AG20443 (cell line): ENCODE data around the gene MLPH.
A peak's percentile ranks its signal among the peaks of the same experiment; 100 is the strongest.

Source experiments
- DNase-seq: peaks from one replicate; pipeline ENCODE4 v3.0.0; 2012; ENCODE audit warnings: low spot score, mixed read lengths

MLPH gene

DNA sequence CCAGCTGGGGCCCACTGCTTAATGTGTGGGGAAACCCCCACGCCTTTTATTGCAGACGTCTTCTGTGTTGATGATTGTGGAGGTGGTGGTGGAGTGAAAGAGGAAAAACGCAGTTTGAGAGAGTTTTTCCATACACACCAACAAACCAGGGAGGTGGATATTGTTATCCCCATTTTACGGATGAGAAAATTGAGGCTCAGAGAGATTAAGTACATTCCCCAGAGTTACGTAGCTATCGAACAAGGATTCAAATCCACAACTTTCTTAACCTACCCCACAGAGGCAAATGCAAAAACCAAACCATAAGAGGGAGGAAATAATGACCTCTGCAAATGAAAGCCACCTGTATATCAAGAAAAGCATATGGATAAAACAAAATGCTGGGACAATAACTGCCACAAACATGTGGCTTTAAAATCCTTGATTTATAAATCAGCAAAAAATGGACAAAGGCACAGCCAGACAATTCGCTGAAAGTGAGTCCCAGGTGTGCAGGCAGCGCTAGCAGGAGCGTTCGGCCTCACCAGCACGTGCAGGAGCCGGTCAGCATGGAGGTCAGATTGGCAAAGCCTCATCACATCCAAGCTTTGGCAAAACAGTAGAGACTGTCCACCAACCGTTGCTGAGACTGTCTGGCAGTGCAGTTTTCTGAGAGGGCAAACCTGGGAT lies 116.1 kb downstream of the MLPH start:
- no peak for DNase-seq

- peak; percentile 47 for DNase-seq
Measured at GRCh38 chr2:237603718-237604362, 116.8 kb downstream of the MLPH start.

DNA sequence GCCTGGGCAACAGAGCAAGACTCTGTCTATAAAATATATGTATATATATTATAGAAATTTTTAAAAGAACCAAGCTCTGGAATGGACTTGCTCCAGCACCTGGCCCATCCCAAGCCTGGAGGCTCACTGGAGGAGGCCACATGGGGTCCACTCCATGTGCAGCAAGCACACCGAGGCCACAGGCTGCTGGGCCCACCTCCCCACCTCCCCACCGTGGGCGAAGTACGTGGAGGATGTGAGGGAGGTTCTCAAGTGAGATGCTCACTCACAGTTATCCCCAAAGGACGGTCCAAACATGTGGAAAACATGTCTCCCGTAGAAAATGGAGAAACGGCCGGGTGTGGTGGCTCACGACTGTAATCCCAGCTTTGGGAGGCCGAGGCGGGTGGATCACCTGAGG lies 117.3 kb downstream of the MLPH start:
- no peak for DNase-seq
